Measurements from ENCODE around the gene TSPAN9. TPM values are rescaled to one million over a fixed set of nuclear protein-coding genes. Genes with fewer than 3 reads are reported as not detected.

TSPAN9 gene
- polyA plus RNA-seq, 1 of the 3 experiments (the other 2 are of a cell fraction) = 34.9 TPM

DNA sequence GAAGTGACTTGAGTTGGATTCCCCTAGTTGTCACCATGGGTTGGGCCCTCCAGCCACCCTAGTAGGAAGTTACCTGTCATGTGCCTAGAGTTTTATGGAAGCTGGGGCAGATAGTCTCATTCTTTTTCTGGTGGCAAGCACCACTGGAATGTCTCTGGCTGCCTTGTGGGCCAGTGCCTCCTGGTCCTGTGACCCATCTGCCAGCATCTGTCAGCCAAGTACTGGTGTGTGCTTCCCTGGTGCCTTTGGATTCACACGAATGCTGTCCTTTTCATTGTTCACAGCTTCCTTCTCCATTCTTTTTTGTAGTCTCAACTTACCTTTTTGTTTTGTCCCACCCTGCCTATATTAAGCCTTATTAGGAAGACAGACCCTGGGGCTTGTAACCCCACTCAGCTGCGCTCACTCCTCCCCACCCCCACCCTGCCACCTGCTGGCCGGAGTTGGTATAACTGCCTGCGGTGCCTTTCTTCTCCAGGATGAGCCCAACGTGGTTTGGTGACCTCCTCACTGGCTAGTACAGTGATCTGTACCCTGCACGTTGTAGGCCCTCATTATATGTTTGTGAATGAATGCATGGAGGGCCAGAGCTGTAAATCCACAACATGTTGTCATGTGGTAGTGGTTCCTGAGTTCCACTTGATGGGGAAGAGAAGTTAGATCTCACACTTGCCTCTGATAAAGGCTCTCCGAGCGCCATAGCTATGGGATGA, 125.7 kb downstream of the TSPAN9 start:
- no peaks in the 10 kb centered on the region for H3K9me3 ChIP-seq
- H3K79me2 ChIP-seq (ENCODE audit: insufficient read depth) = no peaks in the 10 kb centered on the region
- TF ChIP-seq, protein P1, sequence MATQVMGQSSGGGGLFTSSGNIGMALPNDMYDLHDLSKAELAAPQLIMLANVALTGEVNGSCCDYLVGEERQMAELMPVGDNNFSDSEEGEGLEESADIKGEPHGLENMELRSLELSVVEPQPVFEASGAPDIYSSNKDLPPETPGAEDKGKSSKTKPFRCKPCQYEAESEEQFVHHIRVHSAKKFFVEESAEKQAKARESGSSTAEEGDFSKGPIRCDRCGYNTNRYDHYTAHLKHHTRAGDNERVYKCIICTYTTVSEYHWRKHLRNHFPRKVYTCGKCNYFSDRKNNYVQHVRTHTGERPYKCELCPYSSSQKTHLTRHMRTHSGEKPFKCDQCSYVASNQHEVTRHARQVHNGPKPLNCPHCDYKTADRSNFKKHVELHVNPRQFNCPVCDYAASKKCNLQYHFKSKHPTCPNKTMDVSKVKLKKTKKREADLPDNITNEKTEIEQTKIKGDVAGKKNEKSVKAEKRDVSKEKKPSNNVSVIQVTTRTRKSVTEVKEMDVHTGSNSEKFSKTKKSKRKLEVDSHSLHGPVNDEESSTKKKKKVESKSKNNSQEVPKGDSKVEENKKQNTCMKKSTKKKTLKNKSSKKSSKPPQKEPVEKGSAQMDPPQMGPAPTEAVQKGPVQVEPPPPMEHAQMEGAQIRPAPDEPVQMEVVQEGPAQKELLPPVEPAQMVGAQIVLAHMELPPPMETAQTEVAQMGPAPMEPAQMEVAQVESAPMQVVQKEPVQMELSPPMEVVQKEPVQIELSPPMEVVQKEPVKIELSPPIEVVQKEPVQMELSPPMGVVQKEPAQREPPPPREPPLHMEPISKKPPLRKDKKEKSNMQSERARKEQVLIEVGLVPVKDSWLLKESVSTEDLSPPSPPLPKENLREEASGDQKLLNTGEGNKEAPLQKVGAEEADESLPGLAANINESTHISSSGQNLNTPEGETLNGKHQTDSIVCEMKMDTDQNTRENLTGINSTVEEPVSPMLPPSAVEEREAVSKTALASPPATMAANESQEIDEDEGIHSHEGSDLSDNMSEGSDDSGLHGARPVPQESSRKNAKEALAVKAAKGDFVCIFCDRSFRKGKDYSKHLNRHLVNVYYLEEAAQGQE (IDR thresholded peaks at IDR 0.05; ENCODE audit: low read depth, low read length) = no peak
- TF ChIP-seq, protein P2, sequence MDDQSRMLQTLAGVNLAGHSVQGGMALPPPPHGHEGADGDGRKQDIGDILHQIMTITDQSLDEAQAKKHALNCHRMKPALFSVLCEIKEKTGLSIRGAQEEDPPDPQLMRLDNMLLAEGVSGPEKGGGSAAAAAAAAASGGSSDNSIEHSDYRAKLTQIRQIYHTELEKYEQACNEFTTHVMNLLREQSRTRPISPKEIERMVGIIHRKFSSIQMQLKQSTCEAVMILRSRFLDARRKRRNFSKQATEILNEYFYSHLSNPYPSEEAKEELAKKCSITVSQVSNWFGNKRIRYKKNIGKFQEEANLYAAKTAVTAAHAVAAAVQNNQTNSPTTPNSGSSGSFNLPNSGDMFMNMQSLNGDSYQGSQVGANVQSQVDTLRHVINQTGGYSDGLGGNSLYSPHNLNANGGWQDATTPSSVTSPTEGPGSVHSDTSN (IDR thresholded peaks at IDR 0.05) = no peak
- TF ChIP-seq CHD2 (IDR thresholded peaks at IDR 0.05; ENCODE audit: low read length, partially characterized antibody) = peak; percentile 88
- TF ChIP-seq RXRA (IDR thresholded peaks at IDR 0.05; ENCODE audit: borderline replicate concordance, low read depth) = no peak
- TF ChIP-seq SMC3 (IDR thresholded peaks at IDR 0.05; ENCODE audit: low read depth, low read length) = peak; percentile 72
- TF ChIP-seq FOXM1 (IDR thresholded peaks at IDR 0.05; ENCODE audit: low read depth) = no peak
- no peak for TF ChIP-seq GATA2 (CRISPR knock-in tag; IDR thresholded peaks at IDR 0.05)
- TF ChIP-seq POLR2AphosphoS5 (IDR thresholded peaks at IDR 0.05; ENCODE audit: low read depth, low read length) = no peak
- TF ChIP-seq GABPA (IDR thresholded peaks at IDR 0.05; ENCODE audit: low read depth) = no peak
- no peak for TF ChIP-seq MXI1 (IDR thresholded peaks at IDR 0.05; ENCODE audit: low read depth, low read length)
- TF ChIP-seq TAF1 (IDR thresholded peaks at IDR 0.05; ENCODE audit: borderline replicate concordance, low read depth, low read length) = no peak
- no peak for TF ChIP-seq NRF1 (IDR thresholded peaks at IDR 0.05; ENCODE audit: low read depth, low read length)
- no peak for TF ChIP-seq EP300 (IDR thresholded peaks at IDR 0.05; ENCODE audit: borderline replicate concordance in 1 of 2, low read depth in 1 of 2, low read length in 1 of 2)
- TF ChIP-seq JUND (IDR thresholded peaks at IDR 0.05) = no peak
- TF ChIP-seq NFIC (IDR thresholded peaks at IDR 0.05; ENCODE audit: borderline replicate concordance) = no peak
- TF ChIP-seq RCOR1 (IDR thresholded peaks at IDR 0.05; ENCODE audit: low read length) = no peak
- TF ChIP-seq MEF2A (IDR thresholded peaks at IDR 0.05; ENCODE audit: borderline replicate concordance, low read depth) = no peak
- TF ChIP-seq, protein P3, sequence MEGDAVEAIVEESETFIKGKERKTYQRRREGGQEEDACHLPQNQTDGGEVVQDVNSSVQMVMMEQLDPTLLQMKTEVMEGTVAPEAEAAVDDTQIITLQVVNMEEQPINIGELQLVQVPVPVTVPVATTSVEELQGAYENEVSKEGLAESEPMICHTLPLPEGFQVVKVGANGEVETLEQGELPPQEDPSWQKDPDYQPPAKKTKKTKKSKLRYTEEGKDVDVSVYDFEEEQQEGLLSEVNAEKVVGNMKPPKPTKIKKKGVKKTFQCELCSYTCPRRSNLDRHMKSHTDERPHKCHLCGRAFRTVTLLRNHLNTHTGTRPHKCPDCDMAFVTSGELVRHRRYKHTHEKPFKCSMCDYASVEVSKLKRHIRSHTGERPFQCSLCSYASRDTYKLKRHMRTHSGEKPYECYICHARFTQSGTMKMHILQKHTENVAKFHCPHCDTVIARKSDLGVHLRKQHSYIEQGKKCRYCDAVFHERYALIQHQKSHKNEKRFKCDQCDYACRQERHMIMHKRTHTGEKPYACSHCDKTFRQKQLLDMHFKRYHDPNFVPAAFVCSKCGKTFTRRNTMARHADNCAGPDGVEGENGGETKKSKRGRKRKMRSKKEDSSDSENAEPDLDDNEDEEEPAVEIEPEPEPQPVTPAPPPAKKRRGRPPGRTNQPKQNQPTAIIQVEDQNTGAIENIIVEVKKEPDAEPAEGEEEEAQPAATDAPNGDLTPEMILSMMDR (IDR thresholded peaks at IDR 0.05) = peak; percentile 98
- TF ChIP-seq RFX5 (IDR thresholded peaks at IDR 0.05; ENCODE audit: low read length) = no peak
- peak; percentile 58 for TF ChIP-seq RAD21 (IDR thresholded peaks at IDR 0.05; ENCODE audit: low read length)
- no peak for TF ChIP-seq YY1 (IDR thresholded peaks at IDR 0.05; ENCODE audit: low read depth)
- TF ChIP-seq FOXJ3 (CRISPR knock-in tag; IDR thresholded peaks at IDR 0.05) = no peak
- TF ChIP-seq TEAD4 (IDR thresholded peaks at IDR 0.05; ENCODE audit: borderline replicate concordance, insufficient read depth) = no peak
- no peak for TF ChIP-seq SIN3A (IDR thresholded peaks at IDR 0.05; ENCODE audit: borderline replicate concordance, low read depth, low read length)
- TF ChIP-seq USF1 (IDR thresholded peaks at IDR 0.05; ENCODE audit: borderline replicate concordance, low read depth) = no peak
- no peak for TF ChIP-seq EZH2phosphoT487 (IDR thresholded peaks at IDR 0.05; ENCODE audit: borderline replicate concordance, low read depth)
- TF ChIP-seq FOSL2 (IDR thresholded peaks at IDR 0.05; ENCODE audit: borderline replicate concordance, low read depth) = no peak
- H3F3A ChIP-seq (replicated peaks; ENCODE audit: insufficient read depth) = no peaks in the 10 kb centered on the region
- H4K20me1 ChIP-seq (ENCODE audit: insufficient read depth) = peaks cover 47% of the 10 kb centered on the region
- no peaks in the 10 kb centered on the region for H3K36me3 ChIP-seq (replicated peaks in 1 of 2; ENCODE audit: control insufficient read depth in 1 of 2, insufficient read depth in 2 of 2, low read length in 1 of 2)
- WGBS (ENCODE audit: low lambda C conversion rate) = 38% methylated on average over 8 of the region's 8 CpGs
- peaks cover 6 to 55% of the 10 kb centered on the region in 2 experiments; a peak in 3 of 4 replicates for H3K4me1 ChIP-seq (ENCODE audit: control insufficient read depth in 1 of 2, insufficient read depth in 2 of 2, low read depth in 1 of 2, low read length in 1 of 2)
- H3K4me3 ChIP-seq (ENCODE audit: low read depth in 2 of 2, low read length in 1 of 2) = no peak overlapping the region; a peak in 1 of 4 replicates
- H3K27me3 ChIP-seq (ENCODE audit: insufficient read depth) = no peaks in the 10 kb centered on the region
- H3K9ac ChIP-seq = no peak overlapping the region
- H3K4me2 ChIP-seq = no peak overlapping the region
- H3K9me2 ChIP-seq = no peaks in the 10 kb centered on the region
- DNase-seq = peak; percentile 83
- H3K27ac ChIP-seq (ENCODE audit: low read depth in 2 of 2, low read length in 1 of 2) = no peak overlapping the region
- no peak overlapping the region for H2AFZ ChIP-seq (ENCODE audit: low read depth)
- POLR2A ChIA-PET = no interaction called here
- CTCF ChIA-PET = interaction anchor here (0.6 to 8.1 kb wide), 47 partner anchors 8 to 133 kb away, joined by 3 to 99 read pairs (median 5); no protein-coding TSS in a partner anchor

Data from SK-N-SH (cell line).